ENCODE measurements around the gene SEMA3E. TPM values are rescaled to one million over a fixed set of nuclear protein-coding genes. Genes with fewer than 3 reads are reported as not detected.
"Not testable (repeated sequence)": the region's sequence is repeated elsewhere in the genome, so short reads cannot be mapped to it uniquely, and the experiment has no call there.

SEMA3E gene
- total RNA-seq, 1 donor from 2014 or later = not detected

- intact Hi-C loops (cut with micrococcal nuclease) = no loop called here
- Mint-ChIP-seq H3K27ac (no peak overlapping the region), H3K4me3 (no peak overlapping the region), H3K27me3 (no peaks in the 10 kb centered on the region), H3K36me3 (ENCODE audit: low read depth) (no peaks in the 10 kb centered on the region), H3K9me3 (no peaks in the 10 kb centered on the region), H3K4me1 (no peaks in the 10 kb centered on the region)
- DNase-seq = no peak
These were observed 191.7 kb downstream of the SEMA3E start for GRCh38 chr7:83457022-83457892.

GRCh38 chr7:83456413-83456812 is 192.5 kb downstream of the SEMA3E start:
- Mint-ChIP-seq H3K4me1 (no peaks in the 10 kb centered on the region), H3K27ac (no peak overlapping the region), H3K9me3 (no peaks in the 10 kb centered on the region), H3K36me3 (ENCODE audit: low read depth) (no peaks in the 10 kb centered on the region), H3K27me3 (no peaks in the 10 kb centered on the region), H3K4me3 (no peak overlapping the region)
- intact Hi-C loops (cut with micrococcal nuclease) = no loop called here
- no peak for DNase-seq

GRCh38 chr7:83455612-83456011 is 193.3 kb downstream of the SEMA3E start:
- no peak for DNase-seq
- no peaks in the 10 kb centered on the region for H3K36me3 Mint-ChIP-seq (ENCODE audit: low read depth)

GRCh38 chr7:83452256-83452655 is 196.7 kb downstream of the SEMA3E start:
- no peaks in the 10 kb centered on the region for H3K9me3 Mint-ChIP-seq
- H3K4me1 Mint-ChIP-seq = no peaks in the 10 kb centered on the region
- H3K36me3 Mint-ChIP-seq (ENCODE audit: low read depth) = no peaks in the 10 kb centered on the region
- DNase-seq = no peak
- H3K27me3 Mint-ChIP-seq = no peaks in the 10 kb centered on the region
- intact Hi-C loops (cut with micrococcal nuclease) = no loop called here
- H3K27ac Mint-ChIP-seq = no peak overlapping the region
- H3K4me3 Mint-ChIP-seq = no peak overlapping the region

More at GRCh38 chr7:83455612-83456011, 193.3 kb downstream of the SEMA3E start:
- H3K9me3 Mint-ChIP-seq = no peaks in the 10 kb centered on the region
- intact Hi-C loops (cut with micrococcal nuclease) = no loop called here
- no peaks in the 10 kb centered on the region for H3K27me3 Mint-ChIP-seq
- H3K27ac Mint-ChIP-seq = no peak overlapping the region
- H3K4me3 Mint-ChIP-seq = no peak overlapping the region
- no peaks in the 10 kb centered on the region for H3K4me1 Mint-ChIP-seq

- intact Hi-C loops (cut with micrococcal nuclease) = no loop called here
- no peaks in the 10 kb centered on the region for H3K4me1 Mint-ChIP-seq
These were observed 197.4 kb downstream of the SEMA3E start for GRCh38 chr7:83451501-83452045.

GRCh38 chr7:83449781-83450180 is 199.2 kb downstream of the SEMA3E start:
- DNase-seq = no peak
- H3K4me3 Mint-ChIP-seq = no peak overlapping the region
- H3K27me3 Mint-ChIP-seq = no peaks in the 10 kb centered on the region
- no peak overlapping the region for H3K27ac Mint-ChIP-seq
- H3K4me1 Mint-ChIP-seq = no peaks in the 10 kb centered on the region
- no peaks in the 10 kb centered on the region for H3K9me3 Mint-ChIP-seq
- no peaks in the 10 kb centered on the region for H3K36me3 Mint-ChIP-seq (ENCODE audit: low read depth)
- intact Hi-C loops (cut with micrococcal nuclease) = no loop called here

More at GRCh38 chr7:83451501-83452045, 197.4 kb downstream of the SEMA3E start:
- Mint-ChIP-seq H3K27ac (no peak overlapping the region), H3K9me3 (no peaks in the 10 kb centered on the region), H3K36me3 (ENCODE audit: low read depth) (no peaks in the 10 kb centered on the region), H3K4me3 (no peak overlapping the region), H3K27me3 (no peaks in the 10 kb centered on the region)
- DNase-seq = no peak

GRCh38 chr7:83447681-83448080 is 201.3 kb downstream of the SEMA3E start:
- intact Hi-C loops (cut with micrococcal nuclease) = no loop called here
- no peak for DNase-seq
- Mint-ChIP-seq H3K9me3 (no peaks in the 10 kb centered on the region), H3K36me3 (ENCODE audit: low read depth) (no peaks in the 10 kb centered on the region), H3K27ac (no peak overlapping the region), H3K4me1 (no peaks in the 10 kb centered on the region), H3K4me3 (no peak overlapping the region), H3K27me3 (no peaks in the 10 kb centered on the region)

GRCh38 chr7:83446102-83446669 is 202.8 kb downstream of the SEMA3E start:
- no peaks in the 10 kb centered on the region for H3K4me1 Mint-ChIP-seq
- no peak overlapping the region for H3K27ac Mint-ChIP-seq
- DNase-seq = no peak
- intact Hi-C loops (cut with micrococcal nuclease) = no loop called here
- no peaks in the 10 kb centered on the region for H3K27me3 Mint-ChIP-seq
- H3K4me3 Mint-ChIP-seq = no peak overlapping the region
- no peaks in the 10 kb centered on the region for H3K9me3 Mint-ChIP-seq
- H3K36me3 Mint-ChIP-seq (ENCODE audit: low read depth) = no peaks in the 10 kb centered on the region

GRCh38 chr7:83442911-83443310 is 206.0 kb downstream of the SEMA3E start:
- Mint-ChIP-seq H3K4me1 (no peaks in the 10 kb centered on the region), H3K27ac (no peak overlapping the region), H3K36me3 (ENCODE audit: low read depth) (no peaks in the 10 kb centered on the region), H3K9me3 (no peaks in the 10 kb centered on the region), H3K4me3 (no peak overlapping the region), H3K27me3 (no peaks in the 10 kb centered on the region)
- no peak for DNase-seq
- intact Hi-C loops (cut with micrococcal nuclease) = no loop called here

GRCh38 chr7:83439026-83439425 is 209.9 kb downstream of the SEMA3E start:
- DNase-seq = no peak
- Mint-ChIP-seq H3K9me3 (no peaks in the 10 kb centered on the region), H3K36me3 (ENCODE audit: low read depth) (no peaks in the 10 kb centered on the region), H3K27ac (no peak overlapping the region), H3K27me3 (no peaks in the 10 kb centered on the region), H3K4me1 (no peaks in the 10 kb centered on the region), H3K4me3 (no peak overlapping the region)
- intact Hi-C loops (cut with micrococcal nuclease) = no loop called here

- H3K4me3 Mint-ChIP-seq; H3K9me3 Mint-ChIP-seq; H3K36me3 Mint-ChIP-seq (ENCODE audit: low read depth); H3K27ac Mint-ChIP-seq; DNase-seq; intact Hi-C loops (cut with micrococcal nuclease); H3K27me3 Mint-ChIP-seq; H3K4me1 Mint-ChIP-seq: not testable (repeated sequence)
These were observed 218.7 kb downstream of the SEMA3E start for GRCh38 chr7:83430289-83430688.

- Mint-ChIP-seq H3K36me3 (ENCODE audit: low read depth) (no peaks in the 10 kb centered on the region), H3K27me3 (no peaks in the 10 kb centered on the region), H3K4me1 (no peaks in the 10 kb centered on the region), H3K27ac (no peak overlapping the region), H3K9me3 (no peaks in the 10 kb centered on the region), H3K4me3 (no peak overlapping the region)
- intact Hi-C loops (cut with micrococcal nuclease) = no loop called here
- no peak for DNase-seq
These were observed 219.4 kb downstream of the SEMA3E start for GRCh38 chr7:83429493-83429892.

- Mint-ChIP-seq H3K36me3 (ENCODE audit: low read depth) (no peaks in the 10 kb centered on the region), H3K27me3 (no peaks in the 10 kb centered on the region)
- intact Hi-C loops (cut with micrococcal nuclease) = no loop called here
These were observed 221.1 kb downstream of the SEMA3E start for GRCh38 chr7:83427884-83428283.

GRCh38 chr7:83426325-83426724 is 222.6 kb downstream of the SEMA3E start:
- H3K4me1 Mint-ChIP-seq = no peaks in the 10 kb centered on the region
- intact Hi-C loops (cut with micrococcal nuclease) = no loop called here
- no peak overlapping the region for H3K4me3 Mint-ChIP-seq

More at GRCh38 chr7:83427884-83428283, 221.1 kb downstream of the SEMA3E start:
- H3K4me1 Mint-ChIP-seq = no peaks in the 10 kb centered on the region
- H3K4me3 Mint-ChIP-seq = no peak overlapping the region
- H3K9me3 Mint-ChIP-seq = no peaks in the 10 kb centered on the region
- H3K27ac Mint-ChIP-seq = no peak overlapping the region
- no peak for DNase-seq

More at GRCh38 chr7:83426325-83426724, 222.6 kb downstream of the SEMA3E start:
- H3K27me3 Mint-ChIP-seq = no peaks in the 10 kb centered on the region
- H3K36me3 Mint-ChIP-seq (ENCODE audit: low read depth) = no peaks in the 10 kb centered on the region
- no peak for DNase-seq
- H3K27ac Mint-ChIP-seq = no peak overlapping the region
- no peaks in the 10 kb centered on the region for H3K9me3 Mint-ChIP-seq
